ENCODE data around the gene ZNF33A.
"Not testable (repeated sequence)": the region's sequence is repeated elsewhere in the genome, so short reads cannot be mapped to it uniquely, and the experiment has no call there.

Gene ZNF33A
- total RNA-seq = 57.0 to 175 reads per million in 2 experiments

GRCh38 chr10:38010119-38010903 is at the start of gene ZNF33A:
Gene ZNF33A, plus strand, starts transcription at chr10:38010675. Its CDS starts 1,667 bp downstream, at chr10:38012342.
- peak; percentile 87 for DNase-seq (ENCODE audit: low read depth)

GRCh38 chr10:37965006-37965405 is 45.5 kb upstream of the ZNF33A start:
- no peak for DNase-seq (ENCODE audit: low read depth)

GRCh38 chr10:37972396-37972795 is 38.1 kb upstream of the ZNF33A start:
- no peak for DNase-seq (ENCODE audit: low read depth)

- no peak for DNase-seq (ENCODE audit: low read depth)
Measured at GRCh38 chr10:37975401-37975991, 35.0 kb upstream of the ZNF33A start.

GRCh38 chr10:37976091-37976879 is 34.2 kb upstream of the ZNF33A start, which contains the start of gene ZNF25:
Gene ZNF25, minus strand, starts transcription at chr10:37976647. Its CDS starts 4,925 bp downstream, at chr10:37971722.
- DNase-seq (ENCODE audit: low read depth) = peak; percentile 97

- DNase-seq (ENCODE audit: low read depth) = no peak
Measured at GRCh38 chr10:37976880-37977203, 33.6 kb upstream of the ZNF33A start.

- no peak for DNase-seq (ENCODE audit: low read depth)
Measured at GRCh38 chr10:37991655-37992054, 18.8 kb upstream of the ZNF33A start.

GRCh38 chr10:37992083-37992482 is 18.4 kb upstream of the ZNF33A start:
- DNase-seq (ENCODE audit: low read depth) = no peak

GRCh38 chr10:37998920-37999319 is 11.6 kb upstream of the ZNF33A start:
- not testable (repeated sequence) for DNase-seq (ENCODE audit: low read depth)

GRCh38 chr10:38000474-38000873 is 10.0 kb upstream of the ZNF33A start:
- not testable (repeated sequence) for DNase-seq (ENCODE audit: low read depth)

GRCh38 chr10:38003026-38003425 is 7.4 kb upstream of the ZNF33A start:
- DNase-seq (ENCODE audit: low read depth) = no peak

- no peak for DNase-seq (ENCODE audit: low read depth)
Measured at GRCh38 chr10:38003588-38003987, 6.9 kb upstream of the ZNF33A start.

- no peak for DNase-seq (ENCODE audit: low read depth)
Measured at GRCh38 chr10:38007551-38007950, 2.9 kb upstream of the ZNF33A start.

- no peak for DNase-seq (ENCODE audit: low read depth)
Measured at GRCh38 chr10:38007991-38008390, 2.5 kb upstream of the ZNF33A start.

- no peak for DNase-seq (ENCODE audit: low read depth)
Measured at GRCh38 chr10:38016354-38016753, 5.9 kb downstream of the ZNF33A start.

- DNase-seq (ENCODE audit: low read depth) = not testable (repeated sequence)
Measured at GRCh38 chr10:38019124-38019523, 8.6 kb downstream of the ZNF33A start.

- DNase-seq (ENCODE audit: low read depth) = no peak
Measured at GRCh38 chr10:38025283-38025682, 14.8 kb downstream of the ZNF33A start.

GRCh38 chr10:38027986-38028385 is 17.5 kb downstream of the ZNF33A start:
- DNase-seq (ENCODE audit: low read depth) = no peak

- DNase-seq (ENCODE audit: low read depth) = no peak
Measured at GRCh38 chr10:38032886-38033285, 22.4 kb downstream of the ZNF33A start.

- no peak for DNase-seq (ENCODE audit: low read depth)
Measured at GRCh38 chr10:38038107-38038931, 27.8 kb downstream of the ZNF33A start.

GRCh38 chr10:38038932-38039245 is 28.4 kb downstream of the ZNF33A start:
- no peak for DNase-seq (ENCODE audit: low read depth)

- no peak for DNase-seq (ENCODE audit: low read depth)
Measured at GRCh38 chr10:38043516-38043915, 33.0 kb downstream of the ZNF33A start.

Data from T follicular helper cell (primary cell).